PC-9 (cell line): ENCODE results near the gene ICAM2. TPM values are rescaled to one million over a fixed set of nuclear protein-coding genes. Genes with fewer than 3 reads are reported as not detected.

Source experiments
- BruUV-seq: library from RNA; stranded (reverse); fragments of 400-500 nt; replicated peaks from 2 replicates; lab custom pipeline; 2021; lab: Mats Ljungman, UMichigan
- CTCF ChIA-PET: fragments of 300-600 bp; sonication (Branson Sonifier 250); formaldehyde crosslinking; loops from one replicate; lab custom pipeline; 2022; ENCODE audit warnings: antibody characterized with exemption; lab: Charles Lee
- POLR2A ChIA-PET: fragments of 300-600 bp; sonication (Branson Sonifier 250); formaldehyde crosslinking; loops from one replicate; lab custom pipeline; 2022; ENCODE audit warnings: antibody characterized with exemption; ENCODE audit not compliant: unreplicated experiment; lab: Charles Lee
- DNase-seq, 2 experiments: peaks; one replicate each; pipeline versions ENCODE4 v3.0.0 to v3.0.0-alpha.2; 2015 to 2022; ENCODE audit warnings: mixed read lengths in 1 of 2
- H2AFZ ChIP-seq: fragments of 200-600 bp; sonication (generic); 2 replicates; pipeline ENCODE4 v1.8.1; 2017; ENCODE audit warnings: antibody characterized with exemption
- H3F3A ChIP-seq: fragments of 200-600 bp; sonication (generic); 2 replicates; pipeline ENCODE4 v1.8.1; 2017; ENCODE audit warnings: antibody characterized with exemption, mild to moderate bottlenecking, low read depth; ENCODE audit not compliant: insufficient read depth
- H3K27ac ChIP-seq: fragments of 200-600 bp; sonication (generic); 2 replicates; pipeline ENCODE4 v1.6.1; 2016; ENCODE audit warnings: mixed run types
- H3K27me3 ChIP-seq: fragments of 200-600 bp; sonication (generic); 2 replicates; pipeline ENCODE4 v1.6.1; 2016; ENCODE audit warnings: low read depth, mixed run types; ENCODE audit not compliant: insufficient read depth
- H3K36me3 ChIP-seq: fragments of 200-600 bp; sonication (generic); 2 replicates; pipeline ENCODE4 v1.6.1; 2016; ENCODE audit warnings: low read depth, mixed run types
- H3K4me1 ChIP-seq: fragments of 200-600 bp; sonication (generic); replicated peaks from 2 replicates; pipeline ENCODE4 v1.6.1; 2016; ENCODE audit warnings: mixed run types; ENCODE audit not compliant: insufficient read depth
- H3K4me2 ChIP-seq: fragments of 200-600 bp; sonication (generic); 2 replicates; pipeline ENCODE4 v1.6.1; 2017; ENCODE audit warnings: mixed run types
- H3K4me3 ChIP-seq: fragments of 200-600 bp; sonication (generic); 2 replicates; pipeline ENCODE4 v1.6.1; 2016; ENCODE audit warnings: mixed run types
- H3K79me2 ChIP-seq: fragments of 200-600 bp; sonication (generic); 2 replicates; pipeline ENCODE4 v1.6.1; 2017; ENCODE audit warnings: low read depth, mixed run types
- H3K9me2 ChIP-seq: fragments of 200-600 bp; sonication (generic); 2 replicates; pipeline ENCODE4 v1.8.1; 2017; ENCODE audit warnings: mild to moderate bottlenecking; ENCODE audit not compliant: insufficient read depth
- H3K9me3 ChIP-seq: fragments of 200-600 bp; sonication (generic); 2 replicates; pipeline ENCODE4 v1.8.1; 2016; ENCODE audit warnings: low read depth; ENCODE audit not compliant: insufficient read depth
- H4K20me1 ChIP-seq: fragments of 200-600 bp; sonication (generic); 2 replicates; pipeline ENCODE4 v1.8.1; 2017; ENCODE audit not compliant: insufficient read depth
- CTCF ChIP-seq: fragments of 200-600 bp; sonication (generic); conservative IDR thresholded peaks from 2 replicates; pipeline ENCODE4 v1.6.1; 2017; ENCODE audit warnings: mixed run types, antibody characterized with exemption, mild to moderate bottlenecking, moderate library complexity
- EZH2 ChIP-seq: fragments of 200-600 bp; sonication (generic); IDR thresholded peaks from 2 replicates; pipeline ENCODE4 v1.8.0; 2017; ENCODE audit warnings: antibody characterized with exemption, low read depth
- intact Hi-C: fragments of 100-400 bp; cut with micrococcal nuclease; formaldehyde crosslinking; loops from one replicate; pipeline ENCODE4 v1.10.0; 2022; ENCODE audit not compliant: unreplicated experiment
- total RNA-seq: library from RNA; stranded (reverse); gene quantifications from 2 replicates; pipeline ENCODE4 v1.2.3, GENCODE V29; 2021

The ICAM2 gene
- total RNA-seq, 1 experiment from 2014 or later, result 7.8 TPM

- Histone ChIP-seq H4K20me1 (no peaks in the 10 kb centered on the region), H3K9me2 (no peaks in the 10 kb centered on the region), H2AFZ (no peak overlapping the region), H3K4me1 (no peaks in the 10 kb centered on the region), H3F3A (0 out of 2 replicates have a peak, but pooled peaks cover 3% of the 10 kb centered on the region), H3K4me2 (no peak overlapping the region), H3K27ac (no peak overlapping the region), H3K79me2 (no peaks in the 10 kb centered on the region), H3K9me3 (no peaks in the 10 kb centered on the region), H3K36me3 (peaks cover 4% of the 10 kb centered on the region; the same call in 1 of the 2 replicates), H3K4me3 (no peak overlapping the region), H3K27me3 (no peaks in the 10 kb centered on the region)
- BruUV-seq, result no TSS peak
- no peak for DNase-seq
- ChIA-PET CTCF (no interaction called here), POLR2A (no interaction called here)
- no peak for TF ChIP-seq CTCF
- TF ChIP-seq EZH2, result no peak
- intact Hi-C loops, result no loop called here
Measured at GRCh38 chr17:64042700-64043485, 22.5 kb upstream of the ICAM2 start.

GRCh38 chr17:64041912-64042311, 21.5 kb upstream of the ICAM2 start:
- Histone ChIP-seq H3F3A (no peaks in the 10 kb centered on the region), H3K4me2 (no peak overlapping the region), H3K79me2 (no peaks in the 10 kb centered on the region), H3K4me1 (no peaks in the 10 kb centered on the region), H3K4me3 (no peak overlapping the region), H3K27me3 (no peaks in the 10 kb centered on the region), H4K20me1 (no peaks in the 10 kb centered on the region), H3K9me2 (no peaks in the 10 kb centered on the region), H3K27ac (no peak overlapping the region), H3K36me3 (peaks cover 4% of the 10 kb centered on the region; the same call in 1 of the 2 replicates), H3K9me3 (no peaks in the 10 kb centered on the region), H2AFZ (no peak overlapping the region)
- CTCF ChIA-PET, result no interaction called here
- POLR2A ChIA-PET, result no interaction called here
- intact Hi-C loops, result no loop called here
- TF ChIP-seq CTCF (no peak), EZH2 (no peak)
- DNase-seq, result no peak
- no TSS peak for BruUV-seq

GRCh38 chr17:64040206-64040605, 19.8 kb upstream of the ICAM2 start:
- CTCF ChIA-PET, result no interaction called here
- POLR2A ChIA-PET, result no interaction called here
- Histone ChIP-seq H3K4me3 (no peak overlapping the region), H4K20me1 (no peaks in the 10 kb centered on the region), H3K79me2 (no peaks in the 10 kb centered on the region), H3K9me3 (no peaks in the 10 kb centered on the region), H3K36me3 (0 out of 2 replicates have a peak, but pooled peaks cover 4% of the 10 kb centered on the region), H3K27me3 (no peaks in the 10 kb centered on the region), H3F3A (no peaks in the 10 kb centered on the region), H3K9me2 (no peaks in the 10 kb centered on the region), H3K27ac (no peak overlapping the region), H3K4me2 (no peak overlapping the region), H2AFZ (no peak overlapping the region), H3K4me1 (no peaks in the 10 kb centered on the region)
- DNase-seq, result no peak
- TF ChIP-seq CTCF (no peak), EZH2 (no peak)
- BruUV-seq, result no TSS peak
- intact Hi-C loops, result no loop called here
